Measurements from ENCODE around the gene DNTT.

- TF ChIP-seq POLR2AphosphoS5 (IDR thresholded peaks at IDR 0.05; ENCODE audit: borderline replicate concordance, low read depth, low read length), result no peak
- TF ChIP-seq EZH2 (IDR thresholded peaks at IDR 0.05), result no peak
Observed at GRCh38 chr10:96319754-96320474, 15.7 kb downstream of the DNTT start.

All from SK-N-MC (cell line).